WTC11 (cell line): ENCODE data around the gene BCKDHA. TPM values are rescaled to one million over a fixed set of nuclear protein-coding genes. Genes with fewer than 3 reads are reported as not detected.
"Not testable (repeated sequence)": the region's sequence is repeated elsewhere in the genome, so short reads cannot be mapped to it uniquely, and the experiment has no call there.

ENCODE experiments used
- ATAC-seq: fragments of 200-7000 bp; cut with Tn5 transposase; 2 replicates; pipeline ENCODE4 v1.10.0; 2021; ENCODE audit warnings: mild to moderate bottlenecking, moderate library complexity
- CTCF ChIA-PET: fragments of 300-600 bp; sonication (Branson Sonifier 250); formaldehyde crosslinking; loops from one replicate; lab custom pipeline; 2021; ENCODE audit warnings: antibody characterized with exemption; lab: Charles Lee
- POLR2A ChIA-PET: fragments of 350-600 bp; sonication (Branson Sonifier 250); formaldehyde crosslinking; loops from one replicate; lab custom pipeline; 2021; ENCODE audit warnings: antibody characterized with exemption; lab: Charles Lee
- DNase-seq: peaks from one replicate; pipeline ENCODE4 v3.0.0; 2021; ENCODE audit warnings: low spot score
- H3K27ac Mint-ChIP-seq: 2 replicates; pipeline ENCODE4 v1.8.0; 2021; ENCODE audit warnings: mixed read lengths
- H3K27me3 Mint-ChIP-seq: 2 replicates; pipeline ENCODE4 v1.8.0; 2021; ENCODE audit warnings: low read depth, mild to moderate bottlenecking, moderate library complexity, mixed read lengths
- H3K36me3 Mint-ChIP-seq: 2 replicates; pipeline ENCODE4 v1.8.0; 2021; ENCODE audit warnings: mixed read lengths
- H3K4me1 Mint-ChIP-seq: 2 replicates; pipeline ENCODE4 v1.8.0; 2022; ENCODE audit warnings: mixed read lengths
- H3K4me3 Mint-ChIP-seq: 2 replicates; pipeline ENCODE4 v1.8.0; 2021; ENCODE audit warnings: mild to moderate bottlenecking, moderate library complexity, mixed read lengths
- H3K9me3 Mint-ChIP-seq: 2 replicates; pipeline ENCODE4 v1.8.0; 2021; ENCODE audit warnings: mixed read lengths
- ARID4B ChIP-seq: sonication (generic); formaldehyde crosslinking; IDR thresholded peaks from 2 replicates; pipeline ENCODE4 v1.8.0; 2023; ENCODE audit warnings: missing genetic modification reagents, mild to moderate bottlenecking, borderline replicate concordance
- ATF3 ChIP-seq: sonication (generic); formaldehyde crosslinking; conservative IDR thresholded peaks from 2 replicates; pipeline ENCODE4 v1.8.1; 2022; ENCODE audit warnings: mild to moderate bottlenecking, missing genetic modification reagents
- ERG ChIP-seq: fragments of 250-450 bp; sonication (Bioruptor Pico); IDR thresholded peaks from 2 replicates; pipeline ENCODE4 v1.8.0; 2021; ENCODE audit warnings: mild to moderate bottlenecking
- ESRRA ChIP-seq: sonication (generic); formaldehyde crosslinking; IDR thresholded peaks from 2 replicates; pipeline ENCODE4 v1.8.1; 2022; ENCODE audit warnings: mild to moderate bottlenecking, missing genetic modification reagents, borderline replicate concordance
- FOXJ3 ChIP-seq: sonication (generic); formaldehyde crosslinking; IDR thresholded peaks from 2 replicates; pipeline ENCODE4 v1.9.0; 2021; ENCODE audit warnings: missing genetic modification reagents, mild to moderate bottlenecking, borderline replicate concordance
- GABPB1 ChIP-seq: sonication (generic); formaldehyde crosslinking; IDR thresholded peaks from 2 replicates; pipeline ENCODE4 v1.8.1; 2023; ENCODE audit warnings: mild to moderate bottlenecking, missing genetic modification reagents
- GRHL2 ChIP-seq: fragments of 250-450 bp; sonication (Bioruptor Pico); IDR thresholded peaks from 2 replicates; pipeline ENCODE4 v1.8.0; 2022; ENCODE audit warnings: mild to moderate bottlenecking, moderate library complexity; ENCODE audit not compliant: insufficient replicate concordance, severe bottlenecking
- NFATC4 ChIP-seq: fragments of 250-450 bp; sonication (Bioruptor Pico); IDR thresholded peaks from 2 replicates; pipeline ENCODE4 v1.9.0; 2021; ENCODE audit warnings: mild to moderate bottlenecking
- NR1H2 ChIP-seq: sonication (generic); formaldehyde crosslinking; IDR thresholded peaks from 2 replicates; pipeline ENCODE4 v1.9.0; 2021; ENCODE audit warnings: mild to moderate bottlenecking, moderate library complexity, missing genetic modification reagents
- NR2C2 ChIP-seq: sonication (generic); formaldehyde crosslinking; IDR thresholded peaks from 2 replicates; pipeline ENCODE4 v1.8.0; 2022; ENCODE audit warnings: mild to moderate bottlenecking, missing genetic modification reagents
- OVOL2 ChIP-seq: fragments of 250-450 bp; sonication (Bioruptor Pico); IDR thresholded peaks from 2 replicates; pipeline ENCODE4 v1.9.0; 2021; ENCODE audit warnings: mild to moderate bottlenecking, borderline replicate concordance
- PREB ChIP-seq: sonication (generic); formaldehyde crosslinking; IDR thresholded peaks from 2 replicates; pipeline ENCODE4 v1.8.1; 2022; ENCODE audit warnings: mild to moderate bottlenecking, missing genetic modification reagents, moderate library complexity, borderline replicate concordance
- TP53 ChIP-seq: sonication (generic); formaldehyde crosslinking; IDR thresholded peaks from 2 replicates; pipeline ENCODE4 v1.8.1; 2023; ENCODE audit warnings: mild to moderate bottlenecking, missing genetic modification reagents
- ZNF121 ChIP-seq: sonication (generic); formaldehyde crosslinking; IDR thresholded peaks from 2 replicates; pipeline ENCODE4 v1.8.0; 2023; ENCODE audit warnings: missing genetic modification reagents
- total RNA-seq: library from RNA; stranded (reverse); gene quantifications from 3 replicates; pipeline ENCODE4 v1.2.3, GENCODE V29; 2021

Gene BCKDHA
- total RNA-seq, 1 experiment from 2014 or later, result 18.8 TPM

GRCh38 chr19:41433171-41433570 lies 35.6 kb downstream of the BCKDHA start (continued):
- no peak for TF ChIP-seq ZNF121 (CRISPR knock-in tag)
- no peak for TF ChIP-seq NFATC4 (CRISPR knock-in tag)
- no peak for TF ChIP-seq ARID4B
- no peak for TF ChIP-seq GABPB1 (CRISPR knock-in tag)
- no peak for TF ChIP-seq ERG (CRISPR knock-in tag)
- TF ChIP-seq GRHL2 (CRISPR knock-in tag), result no peak
- TF ChIP-seq NR1H2 (CRISPR knock-in tag), result no peak
- no peak for TF ChIP-seq ESRRA (CRISPR knock-in tag)
- no peak for TF ChIP-seq NR2C2
- no peak for TF ChIP-seq ATF3
- TF ChIP-seq OVOL2 (CRISPR knock-in tag), result no peak

GRCh38 chr19:41434450-41434849 lies 36.8 kb downstream of the BCKDHA start:
- no peak overlapping the region for H3K27ac Mint-ChIP-seq
- POLR2A ChIA-PET, result no interaction called here
- TF ChIP-seq FOXJ3 (CRISPR knock-in tag) (no peak), TP53 (CRISPR knock-in tag) (no peak), PREB (CRISPR knock-in tag) (no peak)
- TF ChIP-seq, all 79 proteins: peak for 0
- ATAC-seq (no peak), DNase-seq (no peak)
- no peak overlapping the region for H3K4me3 Mint-ChIP-seq
- no peaks in the 10 kb centered on the region; the same call in 1 of the 2 replicates for H3K27me3 Mint-ChIP-seq
- peaks cover 5% of the 10 kb centered on the region for H3K4me1 Mint-ChIP-seq
- H3K36me3 Mint-ChIP-seq, result peaks cover 25% of the 10 kb centered on the region
- no peaks in the 10 kb centered on the region for H3K9me3 Mint-ChIP-seq
- CTCF ChIA-PET, result no interaction called here

GRCh38 chr19:41435376-41435775 lies 37.8 kb downstream of the BCKDHA start:
- ATAC-seq, H3K9me3 Mint-ChIP-seq, H3K4me3 Mint-ChIP-seq, H3K4me1 Mint-ChIP-seq, DNase-seq, H3K27me3 Mint-ChIP-seq, H3K27ac Mint-ChIP-seq: not testable (repeated sequence)
- CTCF ChIA-PET, result interaction anchor here (1.0 to 1.3 kb wide), 2 partner anchors 12 to 128 kb away, joined by 3 to 7 read pairs; no protein-coding TSS in a partner anchor
- POLR2A ChIA-PET, result interaction anchor here (0.6 kb wide), 1 partner anchor 54 kb away, joined by 4 read pairs; no protein-coding TSS in a partner anchor
- H3K36me3 Mint-ChIP-seq, result peaks cover 25% of the 10 kb centered on the region
